Glomerular endothelial cell (primary cell): ENCODE results near the gene MTCH1. TPM values are rescaled to one million over a fixed set of nuclear protein-coding genes. Genes with fewer than 3 reads are reported as not detected.
"Not testable (repeated sequence)": the region's sequence is repeated elsewhere in the genome, so short reads cannot be mapped to it uniquely, and the experiment has no call there.

ENCODE experiments used
- DNase-seq: peaks from one replicate; pipeline ENCODE4 v3.0.0-alpha.2; 2011; ENCODE audit warnings: low read depth, low spot score; ENCODE audit errors: extremely low read depth
- total RNA-seq: library from RNA; depleted of rRNA; stranded (reverse); fragments of >200 nt; gene quantifications from 2 replicates; pipeline ENCODE4 v1.2.3, GENCODE V29; 2015

The MTCH1 gene
- total RNA-seq, 1 donor from 2014 or later, result 263 TPM

DNA sequence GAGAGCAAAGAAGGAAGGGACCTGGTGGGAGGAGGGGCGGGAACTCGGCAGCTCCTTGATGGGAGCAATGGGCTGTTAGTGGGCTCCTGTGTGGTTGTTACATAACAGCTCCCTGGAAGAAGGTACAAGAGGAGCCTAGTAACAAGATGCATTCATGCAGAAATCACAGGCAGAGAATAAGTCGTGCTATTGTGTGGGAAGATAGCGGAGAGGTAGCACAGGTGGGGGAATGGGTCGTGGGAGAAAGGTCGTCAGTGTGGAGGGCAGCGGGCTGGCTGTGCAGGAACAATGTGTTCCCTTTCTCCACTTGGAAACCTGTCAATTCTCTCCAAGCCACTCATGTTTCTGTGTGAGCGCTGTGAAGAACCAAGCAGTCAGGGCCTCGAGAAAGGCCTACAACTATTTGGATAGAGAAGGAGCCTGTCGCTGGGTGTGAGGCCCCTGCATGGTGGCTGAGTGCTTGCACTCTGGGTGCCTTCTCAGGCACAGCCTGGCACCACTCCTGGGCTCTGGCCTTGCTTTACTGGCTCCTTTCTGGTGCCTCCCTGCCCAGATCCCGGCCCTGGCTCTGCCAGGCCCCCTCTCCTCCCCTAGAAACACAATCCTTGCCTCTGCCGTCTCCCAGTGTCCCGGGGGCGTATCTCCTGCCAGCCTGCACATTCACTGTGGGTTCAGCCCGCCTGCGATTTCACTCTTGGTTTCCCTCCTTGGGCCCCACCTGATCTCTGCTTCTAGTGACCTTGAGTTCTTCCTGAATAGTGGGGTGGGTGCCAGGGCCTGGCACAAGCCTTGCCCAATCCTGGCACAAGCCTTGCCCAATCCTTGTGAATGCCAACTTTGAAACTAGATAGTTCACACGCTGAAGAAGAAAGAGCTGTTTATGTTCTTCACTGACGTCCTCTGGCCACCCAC, 12.1 kb upstream of the MTCH1 start:
- no peak for DNase-seq

DNA sequence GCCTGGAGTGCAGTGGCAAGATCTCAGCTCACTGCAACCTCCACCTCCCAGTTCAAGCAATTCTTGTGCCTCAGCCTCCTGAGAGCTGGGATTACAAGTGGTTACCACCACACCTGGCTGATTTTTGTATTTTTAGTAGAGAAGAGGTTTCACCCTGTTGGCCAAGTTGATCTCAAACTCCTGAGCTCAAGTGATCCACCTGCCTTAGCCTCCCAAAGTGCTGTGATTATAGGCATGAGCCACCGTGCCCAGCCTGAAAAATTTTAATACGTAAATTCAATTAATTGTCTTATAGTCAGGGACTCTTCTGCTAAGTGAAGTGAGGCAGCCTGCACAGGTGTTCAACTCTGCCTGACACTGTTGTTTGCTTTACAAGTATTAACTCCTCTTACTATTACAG, 4.4 kb upstream of the MTCH1 start:
- DNase-seq, result not testable (repeated sequence)

DNA sequence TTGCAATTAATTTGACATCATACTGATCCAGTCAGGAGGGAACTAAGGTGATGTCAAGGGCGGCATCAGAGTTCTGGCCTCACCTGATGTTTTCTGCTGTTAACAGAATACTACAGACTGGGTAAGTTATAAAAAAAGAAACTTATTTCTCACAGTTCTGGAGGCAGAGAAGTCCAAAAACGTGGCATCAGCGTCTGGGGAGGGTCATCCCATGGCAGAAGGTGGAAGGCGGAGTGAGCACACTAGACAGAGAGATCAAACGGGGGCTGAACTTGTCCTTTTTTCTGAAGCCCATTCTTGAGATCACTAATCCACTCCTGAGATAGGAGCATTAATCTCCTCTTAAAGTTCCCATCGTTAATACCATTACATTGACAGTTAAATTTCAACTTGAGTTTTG, 3.3 kb upstream of the MTCH1 start:
- DNase-seq, result no peak

DNA sequence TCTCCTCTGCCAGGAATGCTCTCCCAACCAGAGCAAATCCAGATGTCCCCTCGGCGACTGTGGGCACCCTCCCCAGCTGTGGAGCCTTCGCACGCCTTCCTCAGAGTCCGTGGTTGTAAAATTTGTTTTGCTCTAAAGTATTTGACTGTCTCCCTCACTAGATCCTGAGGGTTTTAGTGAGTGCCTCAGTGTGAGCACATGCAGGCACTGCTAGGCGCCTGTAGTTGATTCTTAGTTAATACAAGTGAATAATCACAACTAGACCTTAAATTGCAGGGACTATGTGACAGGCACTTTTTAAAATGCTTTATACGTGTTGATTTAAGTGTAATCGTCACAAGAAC, 680 bp upstream of the MTCH1 start:
- DNase-seq, result no peak

DNA sequence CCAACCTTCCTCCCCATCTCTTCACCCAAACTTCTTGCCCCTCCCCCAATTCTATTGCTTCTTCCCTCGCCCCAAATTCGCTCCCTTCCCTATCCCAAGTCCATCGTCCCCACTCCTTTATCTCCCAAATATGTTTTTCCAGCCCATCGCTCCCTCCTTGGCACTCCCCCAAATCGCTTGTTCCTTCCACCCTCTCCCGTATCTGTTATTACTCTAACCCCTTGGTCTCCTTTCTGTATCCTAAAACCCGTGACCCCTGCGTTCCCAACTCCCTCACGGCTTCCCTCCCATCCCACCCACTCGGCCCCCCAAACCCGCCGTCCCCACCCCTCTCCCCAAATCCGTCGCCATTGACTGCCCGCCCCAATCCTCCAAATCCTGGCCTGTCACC, 584 bp downstream of the MTCH1 start:
- DNase-seq, result no peak

DNA sequence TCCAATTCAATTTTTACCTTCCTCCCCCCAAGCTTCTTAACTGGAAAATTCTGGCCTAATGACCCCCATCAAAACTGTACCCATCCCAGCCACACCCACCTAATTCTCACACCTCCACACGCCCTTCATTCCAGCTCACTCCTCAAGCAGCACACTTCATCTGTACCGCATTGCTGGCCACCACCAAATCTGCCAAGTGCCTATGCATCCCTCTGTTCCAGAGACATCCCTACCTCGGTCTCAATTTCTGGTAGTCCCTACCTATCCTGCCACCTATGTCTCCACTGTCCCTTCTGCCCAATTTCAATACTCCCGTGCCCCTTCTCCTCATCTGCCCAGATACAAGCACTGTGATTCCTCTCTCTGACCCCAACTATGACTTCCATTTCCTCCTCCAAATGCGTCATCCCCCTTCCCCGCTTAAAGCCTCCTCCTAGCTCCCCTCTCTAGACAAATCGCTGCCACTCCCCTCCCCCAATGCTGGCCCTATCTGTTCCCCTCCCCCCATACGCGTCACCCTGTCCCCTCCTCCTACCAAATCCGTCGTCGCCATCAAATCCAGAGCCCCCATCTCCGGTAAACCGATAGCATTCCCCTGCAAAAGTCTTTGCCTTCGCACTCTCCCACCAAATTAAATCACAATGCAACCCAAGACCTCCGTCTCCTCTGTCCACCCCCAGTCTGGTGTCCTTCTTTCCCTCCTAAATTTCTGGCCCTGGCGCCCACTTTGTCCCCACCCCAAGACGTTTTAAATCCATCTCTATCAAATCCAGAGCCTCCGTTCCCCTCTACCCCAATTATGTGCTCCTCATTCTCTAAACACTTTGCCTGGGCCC, 1.2 kb downstream of the MTCH1 start:
- peak; percentile 33 for DNase-seq

DNA sequence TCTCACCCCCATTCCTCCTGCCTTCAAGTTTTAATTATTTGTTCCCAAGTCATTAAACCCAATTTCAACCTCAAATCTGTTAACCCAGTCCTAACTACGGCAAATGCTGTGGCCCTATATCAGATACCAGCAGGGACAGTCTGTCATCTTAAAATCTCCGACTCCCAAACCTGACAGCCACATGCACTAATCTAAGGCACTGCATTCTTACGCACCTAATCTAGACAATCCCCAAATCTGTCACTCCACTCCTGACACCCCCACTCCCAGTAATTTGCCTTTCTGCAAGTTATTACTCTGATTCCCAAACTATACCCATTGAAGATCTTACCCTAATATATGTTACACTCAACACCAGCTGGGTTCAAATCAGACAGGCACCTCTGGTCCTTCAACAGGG, 2.5 kb downstream of the MTCH1 start:
- no peak for DNase-seq

DNA sequence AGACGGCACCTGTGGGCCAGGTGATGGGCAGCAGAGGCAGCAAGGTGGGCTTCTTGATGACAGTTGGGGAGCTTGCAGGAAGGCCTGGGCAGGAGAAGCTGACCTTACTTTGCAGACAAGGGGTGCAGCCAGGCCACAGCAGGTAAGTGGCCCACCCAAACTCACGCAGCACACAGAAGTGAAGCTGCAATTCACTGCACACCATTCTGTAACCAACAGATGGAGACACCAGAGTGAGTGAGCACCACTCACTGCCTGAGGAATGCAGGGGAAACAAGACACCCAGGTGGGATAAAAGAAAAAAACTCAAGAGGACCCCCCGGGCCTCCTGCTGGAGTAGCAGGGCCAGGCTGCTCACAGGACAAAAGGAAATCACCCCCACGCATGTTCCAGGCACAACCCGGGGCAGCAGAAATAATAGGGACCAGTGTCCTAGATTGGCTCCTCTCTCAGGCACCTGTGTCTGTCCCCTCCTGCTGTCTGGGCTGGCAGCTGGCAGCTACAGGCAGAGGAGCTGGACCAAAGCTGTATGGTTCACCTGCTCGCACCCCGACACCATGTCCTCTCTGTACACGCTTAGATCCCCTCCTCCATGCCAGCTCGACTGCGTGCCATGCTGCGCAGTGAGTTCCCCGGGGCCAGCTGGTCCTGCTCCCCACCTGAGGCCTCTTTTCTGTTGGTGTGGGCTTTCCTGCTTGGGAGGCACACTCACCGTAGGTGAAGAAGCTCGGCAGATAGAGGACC, 4.9 kb downstream of the MTCH1 start:
- DNase-seq, result no peak

DNA sequence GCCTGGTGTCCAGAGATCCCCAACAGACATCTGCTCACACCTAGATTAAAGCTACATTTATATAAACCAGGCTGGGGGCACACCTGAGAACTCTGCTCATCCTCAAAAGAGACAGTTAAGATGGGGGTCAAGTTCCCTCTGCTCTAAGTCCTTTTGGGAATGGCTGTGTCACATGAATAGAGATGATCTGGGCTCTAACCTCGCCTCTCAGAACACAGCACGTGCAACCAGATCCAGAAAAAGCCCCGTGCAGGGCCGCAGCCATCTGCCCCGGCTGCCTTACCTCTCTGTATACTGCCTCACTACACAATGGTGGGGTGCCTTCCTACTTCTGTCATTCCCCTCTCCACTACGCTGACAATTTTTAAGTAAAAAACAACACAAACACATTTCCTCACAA, 5.9 kb downstream of the MTCH1 start:
- no peak for DNase-seq

DNA sequence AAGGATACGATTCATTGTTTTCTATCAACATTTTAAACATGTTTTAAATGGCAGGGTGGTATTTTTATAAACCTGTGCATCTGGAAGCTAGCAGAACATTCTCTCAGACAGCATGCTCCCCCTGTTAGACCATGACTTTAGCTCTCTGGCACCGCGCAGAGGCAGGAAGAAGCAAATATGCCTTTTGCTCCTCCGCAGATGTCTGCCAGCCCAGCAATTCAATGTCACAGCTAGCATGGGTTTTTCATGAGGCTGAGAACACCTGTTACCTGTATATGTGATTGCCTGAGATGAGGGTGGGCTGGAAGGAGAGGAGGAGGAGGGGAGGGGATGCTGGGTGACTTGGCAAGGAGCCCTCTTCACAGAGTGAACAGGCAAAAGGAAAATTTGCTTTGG, 6.7 kb downstream of the MTCH1 start:
- DNase-seq, result no peak

DNA sequence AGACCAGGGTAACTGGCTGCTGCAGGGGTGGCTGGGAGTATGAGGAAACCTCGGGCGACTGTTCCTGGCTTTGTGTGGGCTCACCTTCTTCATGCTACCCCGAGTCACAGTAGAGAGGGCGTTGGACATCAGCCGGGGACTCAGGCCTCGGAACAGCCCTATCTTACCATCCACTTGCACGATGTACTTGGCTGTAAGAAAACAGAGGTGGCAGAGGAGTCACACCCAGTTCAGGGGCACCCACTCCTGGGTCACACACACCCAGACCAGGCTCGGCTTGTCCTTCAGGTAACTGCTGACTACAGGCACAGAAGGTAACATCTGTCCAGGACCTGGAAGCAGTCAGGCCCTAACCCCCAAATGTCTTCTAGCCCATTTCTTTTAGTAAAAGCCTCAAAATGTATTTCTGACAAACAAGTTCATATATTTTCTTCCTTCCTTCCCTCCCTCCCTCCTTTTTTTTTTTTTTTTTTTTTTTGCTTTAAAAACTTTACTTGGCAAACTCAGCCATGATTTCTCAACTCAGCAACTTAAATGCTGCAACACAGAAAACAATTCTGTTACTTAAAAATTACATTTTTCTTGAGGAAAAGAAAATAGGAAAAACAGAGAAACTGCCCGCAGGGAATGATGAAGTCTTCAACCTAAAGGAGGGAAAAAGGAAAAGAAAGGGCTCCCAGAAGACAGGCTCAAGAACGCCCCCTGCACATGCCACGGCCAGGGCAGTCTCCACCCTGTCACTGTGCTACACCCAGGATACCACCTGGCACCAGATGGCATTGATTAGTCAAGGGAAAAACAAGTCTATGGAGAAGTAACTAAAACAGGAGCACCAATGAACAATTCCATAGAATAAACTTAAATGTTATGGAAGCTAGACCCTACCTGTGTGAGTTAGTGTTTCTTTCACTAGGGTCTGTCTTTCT, 7.3 kb downstream of the MTCH1 start:
- DNase-seq, result no peak

DNA sequence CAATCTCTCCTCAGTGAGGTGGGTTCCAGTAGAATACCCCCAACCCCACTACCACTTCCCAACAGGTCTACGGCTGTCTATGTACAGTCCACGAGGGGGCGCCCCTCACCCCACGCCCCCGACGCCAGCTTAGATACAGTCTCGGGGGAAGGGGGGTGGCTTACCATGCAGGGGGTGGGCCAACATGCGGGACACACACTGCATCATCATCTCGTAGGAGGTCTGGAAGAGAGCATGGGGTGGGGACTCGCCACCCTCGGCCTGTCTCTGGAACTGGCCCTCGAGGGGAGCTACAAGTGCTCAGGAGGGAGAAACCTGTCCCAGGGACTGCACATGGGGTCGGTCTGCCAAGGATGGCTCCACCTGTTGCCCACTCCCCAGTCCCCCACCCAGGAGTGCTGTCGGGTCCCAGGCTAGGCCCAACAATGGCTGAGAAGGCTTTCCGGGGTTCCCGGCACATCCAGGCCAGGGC, 8.5 kb downstream of the MTCH1 start:
- DNase-seq, result no peak

DNA sequence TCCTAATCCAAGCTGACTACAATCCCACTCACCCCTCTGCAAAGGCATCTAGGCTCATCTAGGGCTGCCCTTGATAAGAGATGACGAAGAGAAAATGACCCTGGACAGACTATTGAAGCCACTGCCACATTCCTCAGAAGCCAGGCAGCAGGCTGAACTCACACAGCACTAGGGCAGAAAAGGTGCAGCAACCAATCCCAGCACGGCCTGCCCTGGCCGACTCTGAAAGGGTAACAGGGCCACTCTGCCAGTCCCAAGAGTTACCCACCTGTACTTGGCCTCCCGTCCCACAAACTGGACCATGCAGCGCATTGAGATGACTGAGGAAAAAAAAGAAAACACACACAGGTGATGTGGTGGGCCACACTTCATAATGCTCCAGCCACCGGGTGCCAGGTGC, 9.1 kb downstream of the MTCH1 start:
- no peak for DNase-seq

DNA sequence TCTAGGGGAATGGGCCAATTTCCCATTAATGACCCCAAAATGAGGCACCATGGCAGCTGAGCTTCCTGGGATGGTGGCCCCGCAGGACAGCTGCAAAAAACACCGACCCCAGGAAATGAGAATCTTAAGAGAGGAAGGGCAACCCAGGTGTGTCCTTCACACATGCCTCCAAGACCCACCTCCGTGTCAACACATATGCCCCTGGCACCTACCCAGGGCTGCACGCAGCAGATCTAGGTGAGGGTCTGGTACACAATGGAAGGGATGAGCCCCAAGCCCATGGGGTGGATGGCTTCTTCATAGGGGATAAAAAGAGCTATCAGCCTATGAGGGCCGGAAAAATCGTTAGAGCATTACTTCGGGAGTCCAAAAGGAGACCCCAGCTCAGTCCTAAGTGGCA, 9.5 kb downstream of the MTCH1 start:
- DNase-seq, result no peak

DNA sequence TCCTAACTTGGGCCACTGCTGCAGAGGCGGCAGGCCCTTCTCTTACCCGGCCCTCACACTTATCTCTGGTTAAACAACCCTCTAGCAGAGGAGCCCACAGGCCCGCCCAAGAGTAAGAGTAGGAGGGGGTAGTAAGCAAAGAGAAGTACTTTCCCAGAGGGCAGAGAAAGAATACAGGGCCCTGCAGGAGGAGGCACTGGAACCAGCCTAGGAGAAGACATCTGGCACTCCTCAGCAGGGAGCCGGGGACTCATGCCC, 10.1 kb downstream of the MTCH1 start:
- DNase-seq, result no peak

DNA sequence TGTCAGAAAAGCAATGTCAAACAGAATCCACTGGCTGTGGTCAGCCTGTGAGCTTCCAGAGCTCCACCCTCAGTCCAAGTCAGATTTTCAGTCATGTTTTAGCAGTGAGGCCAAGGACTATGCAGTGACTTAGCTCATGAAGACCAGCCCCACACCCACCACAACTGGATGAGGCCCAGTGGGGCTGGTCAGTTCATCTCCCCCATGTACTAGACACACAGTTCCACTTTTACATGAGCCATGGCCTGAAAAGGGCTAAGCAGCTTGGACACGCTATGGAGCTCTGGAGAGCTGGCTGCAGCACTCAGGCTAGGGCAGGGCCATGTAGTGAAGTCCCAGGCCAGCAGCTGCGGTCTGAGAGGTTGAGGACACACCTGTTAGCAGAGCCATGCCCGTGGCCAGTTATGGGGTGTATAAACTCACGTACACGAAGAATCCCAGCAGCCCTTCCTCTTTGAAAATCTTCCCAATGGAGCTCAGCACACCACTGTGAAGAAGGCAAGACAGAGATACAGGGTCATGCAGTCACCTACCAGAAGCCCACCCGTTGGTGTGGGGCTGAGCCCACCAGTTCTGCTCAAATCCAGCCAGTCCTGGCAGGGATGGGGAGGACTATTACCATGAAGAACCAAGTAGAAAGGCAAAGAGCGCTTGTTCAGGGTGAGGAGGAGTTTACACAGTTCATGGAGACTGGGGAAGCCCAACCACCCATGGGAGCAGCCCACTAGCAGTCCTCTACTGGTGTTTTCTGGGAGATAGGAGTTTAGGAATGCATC, 10.6 kb downstream of the MTCH1 start:
- no peak for DNase-seq

DNA sequence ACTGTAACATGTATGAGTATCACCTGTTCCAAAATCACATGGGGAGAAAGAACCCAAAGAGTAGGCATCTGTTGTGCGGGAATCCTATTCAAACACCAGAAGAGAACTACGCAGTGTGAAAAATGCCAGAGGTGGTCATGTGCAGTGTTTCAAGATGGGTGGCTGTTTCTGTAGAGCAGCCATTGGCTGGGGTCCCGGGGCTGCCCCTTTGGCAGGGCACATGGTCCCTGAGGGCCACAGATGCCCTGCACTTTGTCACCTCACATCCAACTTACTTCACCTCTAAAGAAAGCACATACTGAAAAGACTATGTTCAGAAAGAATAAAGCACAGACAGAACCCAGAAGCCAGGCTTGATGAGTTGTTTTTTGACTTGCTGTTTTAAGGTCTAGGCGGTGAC, 12.3 kb downstream of the MTCH1 start:
- no peak for DNase-seq

DNA sequence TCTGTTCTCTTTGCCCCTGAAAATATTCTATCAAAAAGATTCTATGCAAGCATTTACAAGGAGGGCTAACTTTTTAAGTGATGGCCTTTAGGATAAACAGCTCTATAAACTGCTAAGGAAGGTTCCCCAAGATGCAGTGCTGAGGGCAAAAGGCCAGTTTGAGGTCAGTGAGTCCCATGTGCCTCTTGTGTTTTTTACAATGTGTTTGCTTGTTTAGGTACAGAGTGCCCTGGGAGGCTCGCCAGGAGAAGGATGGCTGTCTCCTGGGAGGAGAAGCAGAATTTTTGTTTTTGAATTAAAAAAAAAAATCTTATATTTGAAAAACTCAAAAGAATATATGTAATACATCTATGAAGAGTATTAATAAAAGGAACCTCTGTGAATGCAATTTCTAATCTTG, 12.8 kb downstream of the MTCH1 start:
- no peak for DNase-seq

DNA sequence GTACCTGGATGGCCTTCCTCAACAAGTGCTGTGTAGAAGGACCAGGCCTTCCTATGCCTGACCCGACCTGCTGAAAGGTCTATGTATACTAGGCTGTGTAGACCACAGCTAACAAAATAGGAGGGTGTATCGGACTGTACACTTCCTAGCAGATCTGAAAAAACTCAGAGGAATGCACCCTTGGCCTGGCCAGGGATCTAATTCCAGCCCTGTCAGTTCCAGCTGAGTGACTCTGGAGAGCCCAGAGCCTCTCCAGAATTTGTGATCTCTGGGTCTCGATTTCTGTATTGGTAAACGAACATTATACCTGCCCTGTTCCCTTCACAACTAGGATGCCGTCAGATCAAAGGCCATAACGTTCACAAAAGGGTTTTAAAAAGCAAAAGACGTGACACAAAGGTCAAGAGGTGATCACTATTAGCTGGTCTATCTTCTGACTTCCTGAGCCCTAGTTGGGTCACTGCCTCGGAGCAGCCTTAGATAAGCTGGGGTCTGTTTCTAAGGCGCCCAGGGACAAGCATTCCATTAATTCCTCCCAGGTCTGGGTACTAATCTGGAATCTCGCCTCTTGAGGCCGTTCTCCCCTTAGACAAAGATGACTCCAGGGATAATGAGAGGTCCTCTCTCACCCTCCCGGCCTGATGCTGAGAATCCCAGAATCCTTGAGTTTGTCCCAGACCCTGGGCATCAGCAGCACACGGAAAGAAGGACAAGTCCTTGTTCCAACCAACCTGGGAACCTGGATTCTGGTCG, 13.9 kb downstream of the MTCH1 start:
- no peak for DNase-seq
